K562 (cell line): ENCODE results near the gene MMP24. TPM values are rescaled to one million over a fixed set of nuclear protein-coding genes. Genes with fewer than 3 reads are reported as not detected.

Experiments
- CSDE1 ChIP-seq, 2 experiments: fragments of 450-650 bp; IDR thresholded peaks; 2 replicates each; pipeline ENCODE4 v1.6.1; 2016; ENCODE audit warnings: mild to moderate bottlenecking in 1 of 2
- ELF4 ChIP-seq: fragments of 450-650 bp; formaldehyde crosslinking; IDR thresholded peaks from 2 replicates; pipeline ENCODE4 v1.4.0; 2022; ENCODE audit warnings: missing genetic modification characterization
- FOXJ2 ChIP-seq: fragments of 200-800 bp; sonication (Bioruptor generic); IDR thresholded peaks from 2 replicates; pipeline ENCODE4 v1.6.1; 2016; ENCODE audit warnings: missing genetic modification characterization, missing compliant biosample characterization
- FOXM1 ChIP-seq, 2 experiments: fragments of 450-650 bp in 1 of 2; sonication (generic) in 1 of 2; formaldehyde crosslinking in 1 of 2; IDR thresholded peaks; 2 replicates each; pipeline versions ENCODE4 v1.6.1 to v1.9.0; 2017 to 2022; ENCODE audit warnings: low read depth in 2 of 2, mild to moderate bottlenecking in 2 of 2, missing genetic modification reagents in 1 of 2, moderate library complexity in 1 of 2
- MCM7 ChIP-seq, 2 experiments: fragments of 450-650 bp; IDR thresholded peaks; 2 replicates each; pipeline ENCODE4 v1.6.1; 2016 to 2018
- MEIS2 ChIP-seq: fragments of 450-650 bp; IDR thresholded peaks from 2 replicates; pipeline ENCODE4 v1.6.1; 2014; ENCODE audit warnings: mild to moderate bottlenecking; ENCODE audit not compliant: partially characterized antibody
- RCOR1 ChIP-seq, 2 experiments: IDR thresholded peaks; 2 replicates each; pipeline ENCODE4 v1.6.1; 2012; ENCODE audit warnings: low read depth in 2 of 2, low read length in 2 of 2, borderline replicate concordance in 1 of 2, improper control_type of control experiment in 1 of 2
- TARDBP ChIP-seq: fragments of 450-650 bp; IDR thresholded peaks from 2 replicates; pipeline ENCODE4 v1.6.1; 2016
- TFAM ChIP-seq: fragments of 250-450 bp; sonication (Bioruptor Pico); conservative IDR thresholded peaks from 2 replicates; pipeline ENCODE4 v1.5.0; 2021; ENCODE audit warnings: mild to moderate bottlenecking, moderate library complexity
- ZFP36 ChIP-seq: fragments of 150-350 bp; IDR thresholded peaks from 2 replicates; pipeline ENCODE4 v1.6.1; 2018; ENCODE audit warnings: low read length, low read depth; ENCODE audit not compliant: partially characterized antibody
- ZKSCAN8 ChIP-seq: fragments of 200-800 bp; sonication (Bioruptor generic); IDR thresholded peaks from 2 replicates; pipeline ENCODE4 v1.6.1; 2016; ENCODE audit warnings: missing genetic modification characterization, missing compliant biosample characterization
- ZNF143 ChIP-seq: sonication (generic); formaldehyde crosslinking; IDR thresholded peaks from 2 replicates; pipeline ENCODE4 v1.9.0; 2022; ENCODE audit warnings: mild to moderate bottlenecking, missing genetic modification reagents
- ZNF224 ChIP-seq: sonication (generic); formaldehyde crosslinking; IDR thresholded peaks from 2 replicates; pipeline ENCODE4 v1.8.0; 2022; ENCODE audit warnings: mild to moderate bottlenecking, missing genetic modification reagents
- ZNF24 ChIP-seq: fragments of 450-650 bp; IDR thresholded peaks from 2 replicates; pipeline ENCODE4 v1.6.1; 2016
- polyA plus RNA-seq, 8 experiments: library from polyadenylated mRNA; depleted of rRNA in 4 of 8; stranded (reverse) in 5 of 8; unstranded in 3 of 8; fragments of >200 nt; fragmentation: Nextera tagmentation in 2 of 8; fragmentation: Illumina TruSeq in 1 of 8; extraction: Ambion mirVana in 2 of 8; extraction: Trizol in 1 of 8; gene quantifications; 2 replicates each; pipeline versions ENCODE4 v1.2.1 to v1.2.3, GENCODE V29; 2011 to 2014; ENCODE audit warnings: inconsistent platforms in 1 of 8, missing spikeins in 1 of 8
- total RNA-seq, 7 experiments: library from RNA; depleted of rRNA in 6 of 7; stranded (reverse); fragments of >200 nt in 6 of 7; fragmentation: Illumina TruSeq in 2 of 7; extraction: Trizol in 2 of 7; gene quantifications; 2 replicates each; pipeline versions ENCODE4 v1.2.1 to v1.2.3, GENCODE V29; 2011 to 2021; ENCODE audit warnings: low replicate concordance in 1 of 7
- TF ChIP-seq, protein P1 (sequence below), 2 experiments: fragments of 450-650 bp in 1 of 2; sonication (generic) in 1 of 2; formaldehyde crosslinking in 1 of 2; IDR thresholded peaks in 1 of 2; conservative IDR thresholded peaks in 1 of 2; 2 replicates each; pipeline versions ENCODE4 v1.6.1 to v1.8.1; 2016 to 2023; ENCODE audit warnings: mild to moderate bottlenecking in 2 of 2, moderate library complexity in 2 of 2, inconsistent platforms in 1 of 2, missing genetic modification reagents in 1 of 2
- TF ChIP-seq, protein P2 (sequence below), 2 experiments: fragments of 450-650 bp; conservative IDR thresholded peaks; 2 replicates each; pipeline ENCODE4 v1.6.1; 2017; ENCODE audit warnings: mild to moderate bottlenecking in 2 of 2, moderate library complexity in 2 of 2
- TF ChIP-seq, protein P3 (sequence below), 2 experiments: fragments of 450-650 bp; formaldehyde crosslinking in 1 of 2; IDR thresholded peaks; 2 replicates each; pipeline versions ENCODE4 v1.4.0 to v1.6.1; 2014 to 2020; ENCODE audit warnings: mild to moderate bottlenecking in 2 of 2, borderline replicate concordance in 1 of 2, low read depth in 1 of 2

Gene MMP24
- total and polyA plus RNA-seq, 9 of the 15 experiments (the other 6 are each of a cell fraction or from before 2014, with no cell fraction given): 0.03 to 0.07 (median 0.03) TPM; not detected in 6

DNA sequence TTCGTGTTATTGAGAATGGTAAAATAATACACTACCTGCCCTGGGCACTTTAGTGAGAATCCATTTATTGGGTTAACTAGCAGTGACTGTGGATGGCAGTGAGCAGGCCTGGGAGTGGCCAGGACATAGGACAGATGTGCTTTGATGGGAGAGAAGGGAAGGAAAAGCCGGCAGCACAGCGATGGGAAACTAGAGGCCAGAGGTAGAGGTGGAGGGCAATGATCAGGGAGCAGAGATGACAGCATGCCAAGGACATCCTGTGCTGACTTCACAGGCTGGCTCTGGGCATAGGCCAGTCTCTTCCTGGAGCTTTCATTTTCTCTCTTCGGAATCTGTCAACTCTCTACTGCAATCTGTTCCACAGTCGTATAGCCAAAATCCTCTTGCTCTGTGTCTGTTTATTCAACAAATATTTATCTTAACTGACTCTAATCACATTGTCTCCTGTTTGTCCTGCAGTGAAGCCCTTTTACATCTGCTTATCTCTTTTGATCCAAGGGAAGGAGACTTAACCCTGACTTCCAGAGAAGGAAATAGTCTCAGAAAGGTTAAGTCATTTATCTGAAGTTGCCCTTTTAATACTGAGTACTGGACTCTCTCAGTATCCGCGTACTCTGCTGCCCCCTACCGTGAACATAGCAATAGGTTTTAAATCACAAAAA is 18.4 kb upstream of the MMP24 start (continued):
- no peak for TF ChIP-seq ZNF143 (CRISPR knock-in tag)
- TF ChIP-seq, protein P1, sequence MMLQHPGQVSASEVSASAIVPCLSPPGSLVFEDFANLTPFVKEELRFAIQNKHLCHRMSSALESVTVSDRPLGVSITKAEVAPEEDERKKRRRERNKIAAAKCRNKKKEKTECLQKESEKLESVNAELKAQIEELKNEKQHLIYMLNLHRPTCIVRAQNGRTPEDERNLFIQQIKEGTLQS (IDR thresholded peaks at IDR 0.05): no peak
- TF ChIP-seq, protein P1 (CRISPR knock-in tag; conservative IDR thresholded peaks at IDR 0.05): 0 out of 2 replicates have a peak, but pooled peaks have one; percentile 27
- TF ChIP-seq CSDE1 (IDR thresholded peaks at IDR 0.05): no peak
- TF ChIP-seq TFAM (CRISPR knock-in tag): no peak
- no peak for TF ChIP-seq ZNF224 (CRISPR knock-in tag)
- no peak for TF ChIP-seq ZKSCAN8 (CRISPR knock-in tag)
- TF ChIP-seq ZFP36: peak; percentile 9
- no peak for TF ChIP-seq ELF4 (CRISPR knock-in tag)
- TF ChIP-seq TARDBP: peak; percentile 21; the same call in 1 of the 2 replicates
- TF ChIP-seq FOXJ2 (tag): no peak
- TF ChIP-seq, protein P2, sequence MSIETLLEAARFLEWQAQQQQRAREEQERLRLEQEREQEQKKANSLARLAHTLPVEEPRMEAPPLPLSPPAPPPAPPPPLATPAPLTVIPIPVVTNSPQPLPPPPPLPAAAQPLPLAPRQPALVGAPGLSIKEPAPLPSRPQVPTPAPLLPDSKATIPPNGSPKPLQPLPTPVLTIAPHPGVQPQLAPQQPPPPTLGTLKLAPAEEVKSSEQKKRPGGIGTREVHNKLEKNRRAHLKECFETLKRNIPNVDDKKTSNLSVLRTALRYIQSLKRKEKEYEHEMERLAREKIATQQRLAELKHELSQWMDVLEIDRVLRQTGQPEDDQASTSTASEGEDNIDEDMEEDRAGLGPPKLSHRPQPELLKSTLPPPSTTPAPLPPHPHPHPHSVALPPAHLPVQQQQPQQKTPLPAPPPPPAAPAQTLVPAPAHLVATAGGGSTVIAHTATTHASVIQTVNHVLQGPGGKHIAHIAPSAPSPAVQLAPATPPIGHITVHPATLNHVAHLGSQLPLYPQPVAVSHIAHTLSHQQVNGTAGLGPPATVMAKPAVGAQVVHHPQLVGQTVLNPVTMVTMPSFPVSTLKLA (conservative IDR thresholded peaks at IDR 0.05): peak in 1 of 2 experiments; percentile 52; a peak in 1 of 4 replicates
- TF ChIP-seq MEIS2: peak; percentile 22
- TF ChIP-seq FOXM1 (IDR thresholded peaks at IDR 0.05; ENCODE audit: low read depth): peak; percentile 24; the same call in 1 of the 2 replicates
- TF ChIP-seq FOXM1 (CRISPR knock-in tag; IDR thresholded peaks at IDR 0.05; ENCODE audit: low read depth): no peak
- TF ChIP-seq ZNF24: peak; percentile 37; the same call in 1 of the 2 replicates
- peak in 1 of 2 experiments; percentile 86; a peak in 2 of 4 replicates for TF ChIP-seq RCOR1 (IDR thresholded peaks at IDR 0.05; ENCODE audit: borderline replicate concordance in 1 of 2, low read depth in 2 of 2, low read length in 2 of 2)
- TF ChIP-seq, protein P3, sequence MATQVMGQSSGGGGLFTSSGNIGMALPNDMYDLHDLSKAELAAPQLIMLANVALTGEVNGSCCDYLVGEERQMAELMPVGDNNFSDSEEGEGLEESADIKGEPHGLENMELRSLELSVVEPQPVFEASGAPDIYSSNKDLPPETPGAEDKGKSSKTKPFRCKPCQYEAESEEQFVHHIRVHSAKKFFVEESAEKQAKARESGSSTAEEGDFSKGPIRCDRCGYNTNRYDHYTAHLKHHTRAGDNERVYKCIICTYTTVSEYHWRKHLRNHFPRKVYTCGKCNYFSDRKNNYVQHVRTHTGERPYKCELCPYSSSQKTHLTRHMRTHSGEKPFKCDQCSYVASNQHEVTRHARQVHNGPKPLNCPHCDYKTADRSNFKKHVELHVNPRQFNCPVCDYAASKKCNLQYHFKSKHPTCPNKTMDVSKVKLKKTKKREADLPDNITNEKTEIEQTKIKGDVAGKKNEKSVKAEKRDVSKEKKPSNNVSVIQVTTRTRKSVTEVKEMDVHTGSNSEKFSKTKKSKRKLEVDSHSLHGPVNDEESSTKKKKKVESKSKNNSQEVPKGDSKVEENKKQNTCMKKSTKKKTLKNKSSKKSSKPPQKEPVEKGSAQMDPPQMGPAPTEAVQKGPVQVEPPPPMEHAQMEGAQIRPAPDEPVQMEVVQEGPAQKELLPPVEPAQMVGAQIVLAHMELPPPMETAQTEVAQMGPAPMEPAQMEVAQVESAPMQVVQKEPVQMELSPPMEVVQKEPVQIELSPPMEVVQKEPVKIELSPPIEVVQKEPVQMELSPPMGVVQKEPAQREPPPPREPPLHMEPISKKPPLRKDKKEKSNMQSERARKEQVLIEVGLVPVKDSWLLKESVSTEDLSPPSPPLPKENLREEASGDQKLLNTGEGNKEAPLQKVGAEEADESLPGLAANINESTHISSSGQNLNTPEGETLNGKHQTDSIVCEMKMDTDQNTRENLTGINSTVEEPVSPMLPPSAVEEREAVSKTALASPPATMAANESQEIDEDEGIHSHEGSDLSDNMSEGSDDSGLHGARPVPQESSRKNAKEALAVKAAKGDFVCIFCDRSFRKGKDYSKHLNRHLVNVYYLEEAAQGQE (IDR thresholded peaks at IDR 0.05; ENCODE audit: borderline replicate concordance): peak; percentile 95
- TF ChIP-seq, protein P3 (CRISPR knock-in tag; IDR thresholded peaks at IDR 0.05; ENCODE audit: low read depth): no peak
- no peak for TF ChIP-seq MCM7 (IDR thresholded peaks at IDR 0.05)
